PC-3 (cell line): ENCODE measurements around the gene BEST3. TPM values are rescaled to one million over a fixed set of nuclear protein-coding genes. Genes with fewer than 3 reads are reported as not detected.

Source experiments
- ATAC-seq: fragments of 200-7000 bp; cut with Tn5 transposase; 2 replicates; pipeline ENCODE4 v1.9.1; 2020; ENCODE audit warnings: mild to moderate bottlenecking, moderate library complexity
- BruUV-seq: library from RNA; stranded (reverse); fragments of 400-500 nt; replicated peaks from 2 replicates; lab custom pipeline; 2021; lab: Mats Ljungman, UMichigan
- CTCF ChIA-PET: fragments of 300-600 bp; sonication (Branson Sonifier 250); formaldehyde crosslinking; loops from one replicate; lab custom pipeline; 2022; ENCODE audit warnings: antibody characterized with exemption; lab: Charles Lee
- POLR2A ChIA-PET: fragments of 300-600 bp; sonication (Branson Sonifier 250); formaldehyde crosslinking; loops from one replicate; lab custom pipeline; 2022; ENCODE audit warnings: antibody characterized with exemption; ENCODE audit not compliant: unreplicated experiment; lab: Charles Lee
- DNase-seq: peaks from one replicate; pipeline ENCODE4 v3.0.0-alpha.2; 2015
- H2AFZ ChIP-seq: fragments of 300-600 bp; sonication (generic); 2 replicates; pipeline ENCODE4 v1.6.0; 2016; ENCODE audit warnings: antibody characterized with exemption, low read length
- H3F3A ChIP-seq: fragments of 300-600 bp; sonication (generic); one replicate; pipeline ENCODE4 v1.6.0; 2017; ENCODE audit warnings: antibody characterized with exemption, low read length, control low read depth, mild to moderate bottlenecking; ENCODE audit not compliant: unreplicated experiment
- H3K27ac ChIP-seq: fragments of 300-600 bp; sonication (generic); 2 replicates; pipeline ENCODE4 v1.5.1; 2016; ENCODE audit warnings: mild to moderate bottlenecking, low read length
- H3K27me3 ChIP-seq: fragments of 300-600 bp; sonication (generic); 2 replicates; pipeline ENCODE4 v1.6.1; 2016; ENCODE audit warnings: low read length, mixed read lengths
- H3K36me3 ChIP-seq: fragments of 300-600 bp; sonication (generic); 2 replicates; pipeline ENCODE4 v1.6.1; 2016; ENCODE audit warnings: low read depth, mixed run types, low read length, mixed read lengths
- H3K4me1 ChIP-seq: fragments of 300-600 bp; sonication (generic); 2 replicates; pipeline ENCODE4 v1.5.1; 2016; ENCODE audit warnings: low read length; ENCODE audit not compliant: insufficient read depth
- H3K4me2 ChIP-seq: fragments of 300-600 bp; sonication (generic); 2 replicates; pipeline ENCODE4 v1.6.0; 2016; ENCODE audit warnings: low read length
- H3K4me3 ChIP-seq: fragments of 300-600 bp; sonication (generic); 2 replicates; pipeline ENCODE4 v1.5.1; 2016; ENCODE audit warnings: mild to moderate bottlenecking, low read length, mixed read lengths
- H3K79me2 ChIP-seq: fragments of 300-600 bp; sonication (generic); 2 replicates; pipeline ENCODE4 v1.6.1; 2017; ENCODE audit warnings: low read length, mixed read lengths
- H3K9ac ChIP-seq: fragments of 300-600 bp; sonication (generic); 2 replicates; pipeline ENCODE4 v1.6.0; 2016; ENCODE audit warnings: mild to moderate bottlenecking, low read length
- H3K9me2 ChIP-seq: fragments of 300-600 bp; sonication (generic); replicated peaks from 2 replicates; pipeline ENCODE4 v1.6.1; 2016; ENCODE audit warnings: mixed run types, low read length, mixed read lengths
- H3K9me3 ChIP-seq: fragments of 300-600 bp; sonication (generic); 2 replicates; pipeline ENCODE4 v1.6.1; 2016; ENCODE audit warnings: low read length, mixed read lengths
- H4K20me1 ChIP-seq: fragments of 300-600 bp; sonication (generic); 2 replicates; pipeline ENCODE4 v1.6.1; 2016; ENCODE audit warnings: low read length, mixed read lengths
- CTCF ChIP-seq: fragments of 300-600 bp; sonication (generic); conservative IDR thresholded peaks from 2 replicates; pipeline ENCODE4 v1.5.1; 2017; ENCODE audit warnings: antibody characterized with exemption, low read depth, mild to moderate bottlenecking, low read length
- EZH2 ChIP-seq: fragments of 300-600 bp; sonication (generic); IDR thresholded peaks from one replicate; pipeline ENCODE4 v1.6.1; 2017; ENCODE audit warnings: antibody characterized with exemption, mild to moderate bottlenecking, low read length; ENCODE audit not compliant: unreplicated experiment
- EZH2phosphoT487 ChIP-seq: fragments of 300-600 bp; sonication (generic); IDR thresholded peaks from 2 replicates; pipeline ENCODE4 v1.6.1; 2018; ENCODE audit warnings: mild to moderate bottlenecking, antibody characterized with exemption, low read length, borderline replicate concordance
- intact Hi-C: fragments of 100-400 bp; cut with micrococcal nuclease; formaldehyde crosslinking; loops from 2 replicates; pipeline ENCODE4 v1.9.0; 2023
- total RNA-seq: library from RNA; depleted of rRNA; stranded (reverse); fragments of >200 nt; gene quantifications from 2 replicates; pipeline ENCODE4 v1.2.3, GENCODE V29; 2014

BEST3 gene
- total RNA-seq, 1 experiment from 2014 or later = 0.55 TPM

- no peaks in the 10 kb centered on the region for H4K20me1 ChIP-seq
- POLR2A ChIA-PET = no interaction called here
- TF ChIP-seq EZH2 (no peak), EZH2phosphoT487 (no peak), CTCF (no peak)
- no peaks in the 10 kb centered on the region for H3K27me3 ChIP-seq
- ATAC-seq = no peak
- no peaks in the 10 kb centered on the region for H3K9me3 ChIP-seq
- no peak for DNase-seq
- no peak overlapping the region for H3K4me2 ChIP-seq
- BruUV-seq = no TSS peak
- no peaks in the 10 kb centered on the region for H3K36me3 ChIP-seq
- H3K27ac ChIP-seq = no peak overlapping the region
- intact Hi-C loops = no loop called here
- H2AFZ ChIP-seq = no peak overlapping the region
- H3K9me2 ChIP-seq = no peaks in the 10 kb centered on the region
- CTCF ChIA-PET = no interaction called here
- no peaks in the 10 kb centered on the region for H3K79me2 ChIP-seq
- H3F3A ChIP-seq = no peaks in the 10 kb centered on the region
- no peak overlapping the region for H3K4me3 ChIP-seq
- no peak overlapping the region for H3K9ac ChIP-seq
- H3K4me1 ChIP-seq = peaks cover 3% of the 10 kb centered on the region
These were observed 27.8 kb upstream of the BEST3 start for GRCh38 chr12:69726922-69727321.

GRCh38 chr12:69720750-69721149 lies 21.6 kb upstream of the BEST3 start:
- intact Hi-C loops = no loop called here
- no peak overlapping the region for H3K4me3 ChIP-seq
- H3K9ac ChIP-seq = no peak overlapping the region
- H3K27ac ChIP-seq = no peak overlapping the region
- ChIA-PET CTCF (no interaction called here), POLR2A (no interaction called here)
- no peaks in the 10 kb centered on the region for H3K36me3 ChIP-seq
- no peaks in the 10 kb centered on the region for H4K20me1 ChIP-seq
- no peaks in the 10 kb centered on the region for H3K27me3 ChIP-seq
- no peaks in the 10 kb centered on the region for H3K4me1 ChIP-seq
- no peaks in the 10 kb centered on the region for H3K9me2 ChIP-seq
- TF ChIP-seq CTCF = no peak
- no peak for TF ChIP-seq EZH2phosphoT487
- TF ChIP-seq EZH2 = no peak
- no peak for ATAC-seq
- DNase-seq = no peak
- BruUV-seq = no TSS peak
- H3K79me2 ChIP-seq = no peaks in the 10 kb centered on the region
- H3K4me2 ChIP-seq = no peak overlapping the region
- no peaks in the 10 kb centered on the region for H3F3A ChIP-seq
- H2AFZ ChIP-seq = no peak overlapping the region
- H3K9me3 ChIP-seq = no peaks in the 10 kb centered on the region

GRCh38 chr12:69719336-69720316 lies 20.5 kb upstream of the BEST3 start:
- Histone ChIP-seq H3K9me2 (no peaks in the 10 kb centered on the region), H3F3A (no peaks in the 10 kb centered on the region), H3K27me3 (no peaks in the 10 kb centered on the region), H3K9me3 (no peaks in the 10 kb centered on the region), H3K79me2 (no peaks in the 10 kb centered on the region), H3K9ac (no peak overlapping the region), H4K20me1 (no peaks in the 10 kb centered on the region), H3K36me3 (no peaks in the 10 kb centered on the region), H3K4me3 (no peak overlapping the region), H3K4me1 (no peaks in the 10 kb centered on the region), H2AFZ (no peak overlapping the region), H3K4me2 (no peak overlapping the region), H3K27ac (no peak overlapping the region)
- no peak for ATAC-seq
- TF ChIP-seq CTCF = no peak
- TF ChIP-seq EZH2phosphoT487 = no peak
- POLR2A ChIA-PET = no interaction called here
- CTCF ChIA-PET = interaction anchor here (0.5 kb wide), 1 partner anchor 362 kb away, joined by 3 read pairs; no protein-coding TSS in a partner anchor
- BruUV-seq = no TSS peak
- intact Hi-C loops = no loop called here
- no peak for DNase-seq
